Activated CD8-positive, alpha-beta T cell treated with anti-CD3 and anti-CD28 coated beads for 36 hours (primary cell): ENCODE measurements around the gene EFNA5. TPM values are rescaled to one million over a fixed set of nuclear protein-coding genes. Genes with fewer than 3 reads are reported as not detected.

Source experiments
- ATAC-seq: fragments of 200-7000 bp; cut with Tn5 transposase; one replicate; pipeline ENCODE4 v1.10.0; 2021; ENCODE audit warnings: mild to moderate bottlenecking, moderate library complexity
- CTCF ChIA-PET: fragments of 350-600 bp; sonication (Branson Sonifier 250); formaldehyde crosslinking; loops from one replicate; lab custom pipeline; 2021; ENCODE audit warnings: antibody characterized with exemption; lab: Charles Lee
- POLR2A ChIA-PET: fragments of 350-600 bp; sonication (Branson Sonifier 250); formaldehyde crosslinking; loops from one replicate; lab custom pipeline; 2021; ENCODE audit warnings: antibody characterized with exemption; lab: Charles Lee
- DNase-seq: peaks from one replicate; pipeline ENCODE4 v3.0.0-alpha.2; 2020
- H3K27ac Mint-ChIP-seq: one replicate; pipeline ENCODE4 v1.8.0; 2021; ENCODE audit warnings: mild to moderate bottlenecking, mixed read lengths
- H3K27me3 Mint-ChIP-seq: one replicate; pipeline ENCODE4 v1.8.0; 2021; ENCODE audit warnings: mixed read lengths
- H3K36me3 Mint-ChIP-seq: one replicate; pipeline ENCODE4 v1.8.0; 2021; ENCODE audit warnings: low read depth, mixed read lengths
- H3K4me1 Mint-ChIP-seq: one replicate; pipeline ENCODE4 v1.8.0; 2021; ENCODE audit warnings: low read depth, mixed read lengths
- H3K4me3 Mint-ChIP-seq: one replicate; pipeline ENCODE4 v1.8.0; 2021; ENCODE audit warnings: mild to moderate bottlenecking, moderate library complexity, mixed read lengths
- H3K9me3 Mint-ChIP-seq: one replicate; pipeline ENCODE4 v1.8.0; 2021; ENCODE audit warnings: mixed read lengths
- CTCF ChIP-seq: fragments of 200-600 bp; IDR thresholded peaks from one replicate; pipeline ENCODE4 v1.8.0; 2022; ENCODE audit warnings: antibody characterized with exemption, mild to moderate bottlenecking
- intact Hi-C: fragments of 100-400 bp; cut with micrococcal nuclease; formaldehyde crosslinking; loops from one replicate; pipeline ENCODE4 v1.10.0; 2022
- total RNA-seq, 2 experiments: library from RNA; stranded (reverse); gene quantifications; one replicate each; pipeline ENCODE4 v1.2.3, GENCODE V29; 2021

EFNA5 gene
- not detected for total RNA-seq

GRCh38 chr5:107670932-107671741 is at the start of gene EFNA5:
Gene EFNA5 (minus strand): TSS chr5:107670937.
- Mint-ChIP-seq H3K27me3 (peaks cover 63% of the 10 kb centered on the region), H3K9me3 (no peaks in the 10 kb centered on the region), H3K4me1 (peaks cover 28% of the 10 kb centered on the region), H3K36me3 (no peaks in the 10 kb centered on the region), H3K27ac (no peak within 1 kb of the TSS), H3K4me3 (peak within 1 kb of the TSS; percentile 65)
- no peak for TF ChIP-seq CTCF
- ATAC-seq: peak; percentile 56
- ChIA-PET POLR2A (no interaction called here), CTCF (interaction anchor here (0.7 kb wide), 1 partner anchor 46 kb away, joined by 3 read pairs; no protein-coding TSS in a partner anchor)
- DNase-seq: peak; percentile 49
- intact Hi-C loops: no loop called here

- Mint-ChIP-seq H3K27ac (no peak overlapping the region), H3K4me3 (no peak overlapping the region), H3K4me1 (no peaks in the 10 kb centered on the region), H3K36me3 (no peaks in the 10 kb centered on the region), H3K9me3 (peaks cover 18% of the 10 kb centered on the region), H3K27me3 (no peaks in the 10 kb centered on the region)
- ChIA-PET CTCF (no interaction called here), POLR2A (no interaction called here)
- TF ChIP-seq CTCF: no peak
- ATAC-seq (no peak), DNase-seq (no peak)
- intact Hi-C loops: no loop called here
Observed at GRCh38 chr5:107719034-107719606, 48.4 kb upstream of the EFNA5 start.

GRCh38 chr5:107717816-107718215 is 47.1 kb upstream of the EFNA5 start:
- Mint-ChIP-seq H3K4me1 (no peaks in the 10 kb centered on the region), H3K27me3 (no peaks in the 10 kb centered on the region), H3K27ac (no peak overlapping the region), H3K4me3 (no peak overlapping the region), H3K9me3 (peaks cover 18% of the 10 kb centered on the region), H3K36me3 (no peaks in the 10 kb centered on the region)
- no peak for TF ChIP-seq CTCF
- intact Hi-C loops: no loop called here
- ChIA-PET CTCF (no interaction called here), POLR2A (no interaction called here)
- DNase-seq: no peak
- ATAC-seq: no peak

GRCh38 chr5:107713228-107713627 is 42.5 kb upstream of the EFNA5 start:
- H3K36me3 Mint-ChIP-seq: no peaks in the 10 kb centered on the region
- no peaks in the 10 kb centered on the region for H3K27me3 Mint-ChIP-seq
- TF ChIP-seq CTCF: no peak
- intact Hi-C loops: no loop called here
- CTCF ChIA-PET: no interaction called here
- H3K4me1 Mint-ChIP-seq: no peaks in the 10 kb centered on the region
- no peak overlapping the region for H3K27ac Mint-ChIP-seq
- DNase-seq: no peak
- POLR2A ChIA-PET: no interaction called here
- H3K9me3 Mint-ChIP-seq: peaks cover 2% of the 10 kb centered on the region
- no peak for ATAC-seq
- H3K4me3 Mint-ChIP-seq: no peak overlapping the region

- H3K27ac Mint-ChIP-seq: no peak overlapping the region
- no peaks in the 10 kb centered on the region for H3K4me1 Mint-ChIP-seq
- no peaks in the 10 kb centered on the region for H3K27me3 Mint-ChIP-seq
- H3K36me3 Mint-ChIP-seq: no peaks in the 10 kb centered on the region
- CTCF ChIA-PET: interaction anchor here (0.7 kb wide), 1 partner anchor 1903 kb away, joined by 3 read pairs; no protein-coding TSS in a partner anchor
- H3K4me3 Mint-ChIP-seq: no peak overlapping the region
- no peaks in the 10 kb centered on the region for H3K9me3 Mint-ChIP-seq
- POLR2A ChIA-PET: no interaction called here
- ATAC-seq (no peak), DNase-seq (no peak)
- TF ChIP-seq CTCF: no peak
- intact Hi-C loops: no loop called here
Observed at GRCh38 chr5:107712359-107712870, 41.7 kb upstream of the EFNA5 start.
